CD4-positive, alpha-beta T cell treated with Interleukin-4 for 4 hours (primary cell): ENCODE results near the gene CTNNBIP1.
"Not testable (repeated sequence)": the region's sequence is repeated elsewhere in the genome, so short reads cannot be mapped to it uniquely, and the experiment has no call there.

Experiments used
- DNase-seq: peaks from one replicate; pipeline ENCODE4 v3.0.0-alpha.2; 2020

CTNNBIP1 gene, protein sequence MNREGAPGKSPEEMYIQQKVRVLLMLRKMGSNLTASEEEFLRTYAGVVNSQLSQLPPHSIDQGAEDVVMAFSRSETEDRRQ

DNA sequence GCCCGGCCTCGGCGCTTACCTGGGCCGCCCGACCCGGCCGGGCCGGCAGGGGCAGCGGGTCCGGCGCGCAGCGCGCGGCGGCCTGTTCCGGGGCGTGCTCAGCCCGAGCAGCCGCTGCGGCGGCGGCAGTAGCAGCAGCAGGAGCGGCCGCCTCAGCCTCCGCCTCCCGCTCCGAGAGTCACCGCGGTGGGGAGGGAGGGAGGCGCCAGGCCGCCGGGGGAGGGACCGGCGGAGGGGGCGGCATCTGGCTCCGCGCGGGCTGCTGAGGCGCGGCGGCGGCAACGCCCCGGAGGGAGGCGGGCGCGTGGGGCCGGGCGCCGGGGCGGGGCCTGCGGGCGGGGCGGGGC, at the start of gene CTNNBIP1:
CTNNBIP1 (minus strand) TSS at position 194 of the 347 bp plus-strand sequence. CDS start 38,205 bp downstream, outside the sequence.
- no peak for DNase-seq

DNA sequence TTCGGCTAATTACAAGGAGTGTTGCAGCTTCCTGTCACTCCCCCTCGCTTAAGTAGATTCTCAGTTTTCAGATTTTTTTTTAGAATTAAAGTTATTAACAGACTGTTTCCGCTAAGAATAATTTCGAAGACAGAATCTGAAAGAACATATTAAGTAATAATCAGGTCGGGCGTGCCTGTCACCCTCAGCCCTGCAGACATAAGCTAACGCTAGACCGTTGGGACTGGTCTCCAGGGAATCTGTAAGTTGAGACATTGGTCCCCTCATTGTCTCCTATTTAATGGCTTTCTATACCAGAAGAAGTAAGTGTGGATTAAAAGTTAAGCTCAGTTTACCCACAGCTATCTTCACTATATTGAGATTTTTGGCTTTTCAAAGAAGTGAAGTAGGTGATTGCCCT, 47.7 kb upstream of the CTNNBIP1 start:
- DNase-seq, result no peak

DNA sequence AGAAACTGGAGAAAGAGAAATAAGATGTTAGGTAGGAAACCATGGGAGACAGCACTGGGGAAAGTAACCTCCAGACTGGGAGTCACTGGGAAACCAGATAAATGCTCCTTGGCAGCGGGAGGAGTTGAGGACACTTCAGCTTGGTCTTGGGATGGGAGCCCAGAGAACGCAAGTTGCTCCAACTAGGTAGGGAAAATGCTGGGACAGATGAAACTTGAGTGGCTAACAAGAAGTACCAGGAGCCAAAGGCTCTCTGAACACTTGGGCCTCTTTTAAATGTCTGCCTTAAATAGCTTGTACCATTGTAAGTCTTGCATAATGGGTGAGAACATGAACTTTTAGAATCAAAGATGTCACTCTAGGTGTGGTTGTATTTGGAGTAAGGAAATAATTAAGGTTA, 36.2 kb upstream of the CTNNBIP1 start:
- no peak for DNase-seq

DNA sequence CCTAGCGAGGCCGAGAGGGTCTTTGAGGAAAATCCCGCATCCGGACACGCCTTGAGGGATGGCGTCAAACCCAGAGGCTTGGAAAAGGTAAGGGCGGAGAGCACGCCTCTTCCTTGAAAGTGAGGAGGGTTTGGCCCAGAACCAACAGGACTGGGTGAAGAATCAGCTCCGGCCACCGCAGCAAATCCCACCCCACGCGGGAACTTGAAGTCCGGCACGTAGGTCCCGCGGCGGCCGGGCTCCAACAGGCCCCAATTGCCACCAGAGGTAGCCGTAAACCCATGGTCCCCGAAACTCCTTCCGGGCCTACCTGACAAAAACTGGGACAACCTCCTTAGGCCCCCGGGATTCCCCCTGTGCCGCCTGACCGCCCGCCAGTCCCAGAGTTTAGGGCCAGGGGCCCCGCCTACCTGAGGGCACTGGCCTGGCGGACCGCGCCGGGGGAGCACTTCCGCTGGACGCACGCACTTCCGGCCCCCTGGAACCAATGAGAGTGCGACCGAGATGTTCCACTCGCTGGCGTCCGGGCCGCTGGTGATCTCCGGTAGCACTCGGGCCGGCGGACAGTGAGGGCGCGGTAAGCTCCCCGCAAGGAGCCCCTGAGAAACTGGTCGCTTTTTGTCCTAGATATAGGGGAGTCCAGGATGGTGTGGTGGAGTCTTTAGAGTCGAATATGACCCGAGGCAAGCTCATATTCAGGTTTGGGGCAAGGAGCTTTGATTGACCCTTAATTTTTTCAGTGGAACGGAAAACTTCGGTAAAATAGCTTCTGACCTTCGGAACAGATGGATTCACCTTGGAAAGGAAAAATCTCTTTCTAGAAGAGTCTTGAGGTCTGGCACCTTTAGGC, 33.1 kb upstream of the CTNNBIP1 start, which contains the start of the genes LZIC and NMNAT1:
LZIC (minus strand) TSS at position 453 of the 850 bp plus-strand sequence. CDS start 6,772 bp downstream, outside the sequence.
NMNAT1 (plus strand) TSS at position 537 of the 850 bp plus-strand sequence. CDS start 28,599 bp downstream, outside the sequence.
- DNase-seq, result peak; percentile 90

DNA sequence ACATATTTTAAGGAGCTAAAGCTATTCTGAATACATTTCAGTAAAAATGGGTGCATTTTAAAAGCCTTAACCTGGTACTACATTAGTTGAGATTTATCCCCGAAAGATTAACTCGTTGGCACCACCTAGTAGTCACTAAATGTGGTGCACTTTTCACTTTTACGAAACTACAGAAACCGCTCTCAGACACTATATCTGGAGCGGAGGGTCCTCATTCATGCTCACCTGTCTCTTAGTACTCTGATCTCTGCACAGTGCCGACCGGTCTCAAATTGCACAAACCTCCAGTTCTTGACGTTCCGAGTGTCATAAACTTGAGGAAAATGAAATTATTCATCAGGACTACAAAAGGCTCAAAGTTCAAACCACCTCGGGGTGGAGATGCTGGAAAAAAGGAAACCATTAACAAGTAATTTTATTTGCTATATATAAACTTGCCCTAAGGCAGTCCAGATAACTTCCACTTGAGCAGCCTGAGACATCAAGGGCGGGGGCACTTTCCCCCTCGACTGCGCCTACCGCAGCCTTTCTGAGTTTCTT, 32.4 kb upstream of the CTNNBIP1 start:
- peak; percentile 48 for DNase-seq

DNA sequence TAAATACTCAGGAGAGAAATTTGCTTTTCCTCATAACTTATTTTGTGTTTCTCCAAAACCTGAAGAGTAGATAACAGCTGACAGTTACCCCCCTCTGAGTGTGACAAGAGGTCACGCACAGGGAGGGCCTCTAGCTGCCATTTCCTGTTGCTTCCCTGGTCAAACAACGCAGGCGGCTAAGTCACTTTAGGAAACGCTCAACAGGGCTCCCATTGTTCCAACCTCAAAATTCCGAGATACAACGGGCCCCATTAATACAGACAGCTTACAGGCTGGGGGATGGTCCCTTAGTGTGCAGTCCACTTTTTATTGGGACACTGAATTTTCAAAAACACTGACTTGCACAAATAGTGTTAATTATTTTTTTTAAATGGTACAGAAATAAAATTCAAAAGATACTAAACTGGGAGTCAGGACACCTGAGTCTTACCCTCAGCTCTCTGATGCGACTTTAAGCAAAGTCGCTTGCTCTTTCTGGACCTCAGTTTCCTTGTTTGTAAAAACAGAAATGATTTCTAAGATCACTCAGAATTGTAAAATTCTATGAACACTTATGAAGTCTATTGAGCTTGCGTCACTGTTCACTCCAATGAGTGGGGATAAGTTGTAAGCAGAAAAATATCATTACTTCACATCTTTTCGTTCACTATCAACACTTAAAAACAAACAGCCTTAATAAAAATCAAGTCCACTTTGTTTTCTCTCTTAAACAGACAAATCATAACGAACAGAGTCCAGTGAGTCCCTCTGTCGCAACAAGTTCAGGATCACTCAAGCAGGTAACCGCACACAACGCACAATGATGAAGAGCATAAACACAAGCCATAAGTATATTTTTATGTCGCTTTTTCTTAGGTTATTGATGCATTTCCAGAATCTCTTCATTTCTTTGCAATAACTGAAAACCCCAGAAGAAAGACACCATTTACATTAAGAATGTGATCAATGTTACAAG, 19.6 kb upstream of the CTNNBIP1 start:
- no peak for DNase-seq

DNA sequence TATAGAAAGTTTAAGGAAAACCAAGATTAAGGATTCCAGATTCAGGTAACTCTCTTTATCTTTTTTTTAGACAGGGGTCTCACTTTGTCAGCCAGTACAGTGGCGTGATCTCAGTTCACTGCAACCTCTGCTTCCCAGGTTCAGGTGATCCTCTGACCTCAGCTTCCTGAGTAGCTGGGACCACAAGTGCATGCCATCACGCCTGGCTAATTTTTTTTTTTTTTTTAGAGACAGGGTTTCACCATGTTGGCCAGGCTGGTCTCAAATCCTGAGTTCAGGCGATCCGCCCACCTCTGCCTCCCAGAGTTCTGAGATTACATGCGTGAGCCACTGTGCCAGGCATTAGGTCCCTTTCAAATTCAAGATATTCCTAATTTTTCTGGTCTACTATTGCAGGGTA, 17.2 kb upstream of the CTNNBIP1 start:
- no peak for DNase-seq

DNA sequence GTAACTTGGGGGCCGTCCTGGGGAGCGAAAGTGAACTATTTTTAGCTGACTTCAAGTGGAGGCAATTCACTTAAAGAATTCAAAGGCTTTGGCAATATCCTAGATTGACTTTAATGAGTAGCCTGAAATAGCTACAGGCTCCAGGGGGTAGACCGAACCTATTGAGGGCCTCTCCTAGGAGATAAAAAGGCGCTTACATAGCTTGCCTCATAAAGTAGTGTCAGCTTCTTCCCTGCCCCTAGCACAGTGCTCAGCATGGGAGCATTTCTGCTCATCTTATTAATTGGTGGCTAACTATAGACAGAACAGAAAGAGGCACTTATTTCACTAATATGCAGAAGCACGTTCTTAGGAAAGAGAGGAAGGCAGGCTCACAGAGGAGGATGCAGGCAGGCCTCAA, 12.3 kb upstream of the CTNNBIP1 start:
- DNase-seq, result no peak

DNA sequence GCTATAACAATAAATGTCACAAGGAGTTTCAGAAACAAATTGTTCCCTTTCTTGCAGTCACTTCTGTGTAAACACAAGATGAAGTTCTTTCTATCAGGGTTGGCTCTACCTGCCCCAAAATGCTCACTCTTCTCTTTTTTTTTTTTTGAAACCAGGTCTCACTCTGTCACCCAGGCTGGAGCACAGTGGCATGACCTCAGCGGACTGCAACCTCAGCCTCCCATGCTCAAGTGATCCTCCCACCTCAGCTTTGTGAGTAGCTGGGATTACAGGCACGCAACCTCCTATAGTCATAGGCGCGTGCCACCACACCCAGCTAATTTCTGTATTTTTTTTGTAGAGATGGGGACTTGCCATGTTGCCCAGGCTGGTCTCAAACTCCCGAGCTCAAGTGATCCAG, 10.5 kb upstream of the CTNNBIP1 start:
- DNase-seq, result no peak

DNA sequence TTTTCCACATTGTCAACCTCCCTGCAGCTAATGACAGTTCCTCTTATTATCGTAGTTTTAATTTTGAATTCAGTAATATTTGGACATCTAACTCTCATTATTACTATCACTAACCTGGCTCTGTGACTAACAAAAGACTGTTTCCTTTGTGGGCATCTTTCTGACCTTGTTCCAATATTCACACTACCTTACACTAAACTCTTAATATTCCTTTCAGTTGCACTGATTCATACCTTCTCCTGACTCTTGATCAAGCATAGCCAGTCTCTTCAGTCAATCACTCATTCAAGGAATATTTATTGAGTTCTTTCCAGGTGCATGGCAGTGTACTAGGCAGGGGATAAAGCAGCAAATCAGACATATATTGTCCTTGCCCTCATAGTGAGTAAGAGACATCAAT, 7.8 kb upstream of the CTNNBIP1 start:
- no peak for DNase-seq

DNA sequence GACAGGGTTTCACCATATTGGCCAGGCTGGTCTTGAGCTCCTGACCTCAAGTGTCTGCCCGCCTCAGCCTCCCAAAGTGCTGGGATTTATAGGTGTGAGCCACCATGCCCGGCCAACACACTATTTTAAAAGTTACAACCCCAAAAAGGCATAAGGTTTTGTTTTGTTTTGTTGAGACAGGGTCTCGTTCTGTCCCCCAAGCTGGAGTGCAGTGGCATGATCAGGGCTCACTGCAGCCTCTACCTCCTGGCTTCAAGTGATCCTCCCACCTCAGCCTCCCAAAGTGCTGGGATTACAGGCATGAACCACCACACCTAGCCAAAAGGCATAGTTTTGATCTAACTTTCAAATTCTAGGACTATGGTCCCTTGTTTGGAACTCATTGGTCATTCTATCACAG, 7.4 kb upstream of the CTNNBIP1 start:
- DNase-seq, result not testable (repeated sequence)

DNA sequence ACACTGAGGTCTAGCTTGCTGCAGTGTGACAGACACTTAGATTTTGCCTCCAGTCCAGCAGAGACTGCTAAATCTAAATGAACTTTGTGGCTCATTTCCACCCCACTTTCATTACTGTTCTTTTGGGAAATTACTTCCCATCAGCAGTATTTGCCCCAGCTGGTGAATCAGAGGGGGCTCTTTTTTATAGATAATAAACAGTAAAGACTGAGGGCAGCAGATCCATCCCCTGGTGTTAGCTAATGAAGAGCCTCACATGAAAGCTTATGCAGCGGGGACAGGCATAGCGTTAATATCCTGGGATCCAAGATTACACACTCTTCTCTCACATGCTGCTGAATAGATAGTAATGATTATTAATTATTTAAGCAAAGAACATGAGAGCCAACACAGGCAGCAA, 6.4 kb upstream of the CTNNBIP1 start:
- no peak for DNase-seq

DNA sequence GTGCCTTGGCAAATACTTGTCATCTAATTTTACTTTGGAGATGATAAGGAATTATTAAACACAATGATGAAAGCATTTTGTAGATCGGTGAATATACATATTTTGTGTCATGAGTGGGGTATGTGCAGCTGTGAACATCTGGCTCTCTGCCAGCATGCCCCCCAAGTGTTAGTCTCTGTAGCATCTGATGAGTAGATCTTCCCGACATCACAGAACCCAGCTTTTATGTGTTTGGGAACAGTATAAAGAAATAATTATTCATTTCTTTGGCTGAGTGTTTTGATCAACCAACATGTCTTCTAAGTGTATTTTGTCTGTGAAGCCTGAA, 4.5 kb upstream of the CTNNBIP1 start:
- no peak for DNase-seq

DNA sequence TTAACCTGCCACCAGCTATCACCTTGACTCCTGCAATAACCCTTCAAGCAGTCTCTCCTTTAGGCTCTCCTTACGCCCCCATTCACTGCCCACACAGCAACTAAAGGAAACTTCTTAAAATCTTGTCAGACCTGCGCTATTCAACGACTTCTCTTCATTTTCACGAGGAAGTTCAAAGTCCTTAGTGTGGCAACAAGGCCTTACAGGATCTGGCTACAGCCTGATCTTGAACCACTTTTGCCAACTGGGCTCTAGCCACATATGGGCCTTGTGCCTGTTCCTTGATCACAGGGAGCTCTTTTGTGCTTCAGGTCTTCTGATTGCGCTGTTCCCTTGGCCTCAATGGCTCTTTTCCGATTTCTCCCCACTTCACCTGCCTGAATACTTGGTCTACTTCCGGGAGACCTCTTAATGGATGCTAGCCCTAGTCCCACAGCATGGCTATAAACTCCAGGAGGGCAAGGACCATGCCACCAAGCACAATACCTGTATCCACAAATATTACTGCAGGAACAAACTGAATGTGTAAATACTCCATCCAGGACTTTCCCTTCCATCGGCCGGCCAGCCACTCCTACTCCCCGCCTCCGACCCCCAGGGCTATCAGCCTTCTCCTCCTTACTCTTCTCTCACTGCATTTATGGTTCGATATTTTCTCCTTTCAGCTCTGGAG, 2.3 kb upstream of the CTNNBIP1 start:
- DNase-seq, result no peak

DNA sequence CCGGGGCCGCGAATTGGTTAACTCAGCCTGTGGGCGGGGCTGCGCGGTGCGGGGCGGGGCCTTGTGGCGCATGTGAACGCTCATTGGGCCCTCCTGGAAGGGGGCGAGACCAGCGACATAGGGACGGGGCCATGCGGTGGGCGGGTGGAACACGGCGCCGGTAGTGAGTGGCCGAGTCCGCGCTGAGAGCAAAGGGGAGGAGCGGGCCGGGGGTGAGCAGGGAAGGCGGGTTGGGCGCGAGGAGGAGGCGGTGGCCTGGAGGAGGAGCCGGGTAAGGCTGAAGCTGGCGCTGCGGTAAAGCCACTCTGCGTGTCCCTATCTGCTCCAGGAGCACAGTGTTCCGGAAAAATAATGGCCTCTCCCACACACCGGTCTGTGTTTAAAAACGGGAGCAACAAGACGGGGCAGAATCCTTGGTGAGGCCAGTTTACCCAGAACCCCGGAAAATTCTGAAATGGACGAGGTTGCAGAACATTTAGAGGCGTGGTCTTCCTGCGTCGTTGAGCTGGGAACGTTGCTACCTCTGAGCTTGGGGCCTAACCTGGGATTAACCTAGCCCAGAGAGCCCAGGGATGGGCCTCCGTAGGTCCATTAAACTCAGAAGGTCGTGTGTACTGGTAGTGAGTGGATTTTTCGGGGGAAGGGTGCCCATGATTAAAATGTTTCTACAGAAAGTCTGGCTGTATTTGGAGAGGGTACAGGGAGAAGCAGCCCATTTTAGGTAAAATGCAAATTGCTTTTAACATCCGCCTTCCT, 532 bp upstream of the CTNNBIP1 start:
- DNase-seq, result peak; percentile 99

DNA sequence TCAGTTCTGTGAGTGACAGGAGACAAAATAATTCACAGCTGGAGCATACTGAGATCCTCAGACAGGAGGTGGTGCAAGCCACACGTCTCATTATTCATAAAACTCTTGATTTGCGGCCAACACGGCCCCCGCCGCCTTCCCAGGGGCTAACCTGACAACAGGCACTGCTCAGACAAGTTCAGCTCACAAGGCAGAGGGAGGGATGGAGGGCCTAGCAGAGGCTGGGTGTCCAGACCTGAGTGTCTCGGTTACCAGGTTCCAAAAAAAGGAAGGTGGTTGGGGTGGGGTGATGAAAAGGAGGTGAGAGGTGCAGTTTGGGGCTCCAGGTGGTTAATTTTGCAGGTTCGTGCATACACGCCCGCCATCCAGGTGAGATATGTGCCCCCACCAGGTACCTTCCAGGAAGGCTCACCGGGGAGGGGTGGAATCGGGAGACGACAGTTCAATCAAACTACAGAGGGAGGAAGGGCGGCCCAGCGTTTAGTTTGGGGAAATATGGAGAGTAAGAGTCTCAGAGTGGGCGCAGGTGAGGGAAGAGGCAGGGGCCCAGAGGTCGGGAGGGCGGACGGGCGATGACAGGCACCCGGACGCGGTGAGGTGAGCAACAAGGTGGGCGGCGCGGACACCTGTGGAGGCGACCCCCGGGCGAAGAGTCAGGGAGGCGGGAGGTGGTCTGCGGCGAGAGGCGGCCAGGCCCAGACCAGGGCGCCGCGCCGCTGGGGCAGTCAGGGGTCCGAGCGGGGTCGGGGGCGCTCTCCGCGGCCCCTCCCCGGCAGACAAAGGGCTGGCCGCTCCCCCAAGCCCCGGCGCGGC, 629 bp downstream of the CTNNBIP1 start:
- peak; percentile 5 for DNase-seq

DNA sequence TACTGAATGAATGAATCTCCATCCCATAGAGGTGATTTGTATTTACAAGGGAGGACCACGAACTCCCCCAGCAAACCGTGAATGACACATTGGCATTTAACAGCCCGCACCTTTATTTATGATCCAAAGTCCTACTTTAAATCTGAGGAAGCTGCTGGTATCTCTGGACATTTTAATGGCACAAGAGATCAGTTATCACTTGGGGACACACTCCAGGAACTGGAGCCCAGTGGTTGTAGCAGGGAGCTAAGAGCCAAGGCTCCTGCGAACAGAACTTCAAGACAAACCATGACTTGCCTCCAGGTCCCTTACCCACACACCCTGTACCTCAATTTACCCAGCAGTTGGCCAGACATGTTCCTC, 1.2 kb downstream of the CTNNBIP1 start:
- no peak for DNase-seq

DNA sequence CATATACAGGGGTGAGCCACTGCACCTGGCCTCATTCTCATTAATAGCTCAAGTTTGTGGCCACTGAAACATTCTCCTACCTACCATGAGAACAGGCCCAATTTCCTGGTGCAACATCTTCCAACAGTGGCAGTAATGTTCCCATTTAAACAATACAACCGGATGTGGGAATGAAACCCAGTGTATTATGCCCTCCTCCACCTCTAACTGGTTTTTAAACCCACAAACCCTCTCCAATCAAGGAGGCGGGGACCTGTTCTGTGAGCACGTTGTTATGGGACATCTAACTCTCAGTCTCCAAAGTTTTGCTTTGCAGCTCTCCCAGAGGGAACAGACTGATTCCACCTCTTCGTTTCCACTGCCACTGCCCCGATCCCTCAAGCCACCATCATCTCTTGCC, 2.6 kb downstream of the CTNNBIP1 start:
- no peak for DNase-seq

DNA sequence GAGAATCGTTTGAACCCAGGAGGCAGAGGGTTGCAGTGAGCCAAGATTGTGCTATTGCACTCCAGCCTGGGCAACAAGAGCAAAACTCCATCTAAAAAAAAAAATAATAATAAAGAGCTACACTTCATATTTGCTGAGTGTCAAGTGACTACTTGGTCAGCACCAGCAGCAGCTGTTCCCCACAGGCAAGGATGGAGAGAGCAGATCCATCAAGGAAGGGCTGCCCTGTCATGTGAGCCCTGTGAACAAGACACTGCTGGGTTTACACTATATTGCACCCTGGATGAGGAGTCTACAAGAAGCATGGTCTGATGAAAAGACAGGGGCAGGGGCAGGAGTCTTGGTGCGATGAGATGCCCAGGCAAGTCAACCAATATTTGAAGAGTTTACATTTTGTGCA, 3.6 kb downstream of the CTNNBIP1 start:
- DNase-seq, result no peak

DNA sequence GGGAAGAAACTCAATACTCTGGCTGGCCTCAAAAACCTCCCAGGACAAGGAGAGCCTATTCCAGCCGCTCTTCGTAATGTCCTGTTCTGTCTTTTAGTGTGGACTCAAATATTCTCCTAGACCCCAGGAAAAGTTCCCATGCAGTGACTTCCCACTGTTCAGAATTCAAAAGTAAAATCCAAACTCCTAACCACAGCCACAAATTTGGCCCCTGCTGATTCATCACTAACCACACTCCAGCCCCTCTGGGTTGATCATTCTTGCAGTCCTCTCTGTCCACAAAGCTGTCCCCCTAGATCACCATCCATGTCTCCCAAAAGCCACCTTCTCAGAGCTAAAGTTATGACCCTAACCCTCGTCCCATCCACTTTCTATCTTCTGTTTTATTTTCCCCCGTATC, 5.1 kb downstream of the CTNNBIP1 start:
- no peak for DNase-seq

DNA sequence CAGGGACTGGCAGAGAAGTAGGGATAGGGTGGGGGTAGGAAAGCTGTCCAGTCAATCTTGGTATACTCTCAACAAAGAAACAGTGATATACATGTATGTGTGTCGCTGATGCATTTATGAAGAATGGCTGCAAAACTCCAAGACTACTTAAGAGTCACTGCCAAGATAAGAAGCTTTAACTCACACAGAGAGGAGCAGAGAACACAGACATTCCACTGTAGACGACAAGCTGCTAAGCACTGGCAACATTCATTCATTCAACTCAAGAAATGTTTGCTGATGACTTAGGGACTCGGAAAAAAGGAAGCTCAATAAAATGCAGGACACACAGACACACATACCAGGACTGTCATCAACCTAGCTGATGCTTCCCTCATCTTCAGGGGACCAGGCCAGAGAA, 5.5 kb downstream of the CTNNBIP1 start:
- DNase-seq, result no peak
